RKO (cell line): ENCODE data around the gene KLF7.
A peak's percentile ranks its signal among the peaks of the same experiment; 100 is the strongest.

Experiments
- DNase-seq: peaks from one replicate; pipeline ENCODE4 v3.0.0-alpha.2; 2016; ENCODE audit warnings: low spot score

The KLF7 gene

DNA sequence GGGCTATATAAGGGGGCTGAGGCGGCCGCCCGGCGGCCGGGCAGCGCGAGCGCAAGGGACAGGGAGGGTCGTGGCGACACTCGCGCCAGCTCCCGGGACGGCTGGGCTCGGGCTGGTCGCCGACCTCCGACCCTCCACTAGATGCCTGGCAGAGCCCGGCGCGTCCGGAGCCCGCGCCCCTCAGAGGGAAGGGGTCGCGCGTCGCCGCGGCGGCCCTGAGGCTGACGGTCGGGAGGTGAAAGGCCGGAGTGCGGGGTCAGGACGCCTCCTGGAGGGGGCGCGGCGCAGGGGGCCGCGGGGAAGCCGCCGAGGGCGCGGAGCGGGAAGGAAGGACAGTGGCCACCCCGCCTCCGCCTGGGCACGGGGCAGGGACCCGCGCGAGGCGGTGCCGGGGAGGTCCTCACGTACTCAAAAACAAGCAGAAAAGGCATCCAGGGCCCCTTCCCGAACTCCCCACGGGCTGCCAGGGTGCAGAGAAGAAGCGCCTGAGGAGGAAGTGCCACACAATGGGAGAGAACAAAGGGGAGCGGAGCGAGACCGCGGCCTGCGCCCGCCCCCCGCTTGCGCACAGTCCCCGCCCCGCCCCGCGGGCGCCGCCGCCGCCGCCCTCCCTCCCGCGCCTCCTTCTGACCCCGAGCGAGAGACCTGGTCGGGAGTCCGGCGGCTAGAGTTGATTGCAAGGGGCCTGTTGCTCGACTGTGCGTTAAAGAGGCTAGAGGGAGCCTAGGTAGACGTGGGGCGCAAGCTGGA lies 776 bp upstream of the KLF7 start:
- no peak for DNase-seq

DNA sequence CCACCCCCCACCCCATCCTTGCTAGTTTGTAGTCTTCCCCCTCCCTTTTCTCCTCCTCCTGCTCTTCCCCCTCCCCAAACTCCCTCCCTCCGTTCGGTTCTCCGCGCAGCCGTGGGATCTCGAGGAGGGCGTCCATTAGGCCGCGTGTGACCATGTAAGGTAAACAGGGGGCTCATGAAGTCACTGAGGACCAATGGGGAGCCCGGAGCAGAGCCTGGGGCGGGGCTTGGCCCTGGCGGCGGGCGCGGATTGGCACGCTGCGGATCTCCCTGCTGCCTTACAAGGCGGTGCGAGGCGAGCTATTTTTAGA lies 246 bp upstream of the KLF7 start:
- no peak for DNase-seq

DNA sequence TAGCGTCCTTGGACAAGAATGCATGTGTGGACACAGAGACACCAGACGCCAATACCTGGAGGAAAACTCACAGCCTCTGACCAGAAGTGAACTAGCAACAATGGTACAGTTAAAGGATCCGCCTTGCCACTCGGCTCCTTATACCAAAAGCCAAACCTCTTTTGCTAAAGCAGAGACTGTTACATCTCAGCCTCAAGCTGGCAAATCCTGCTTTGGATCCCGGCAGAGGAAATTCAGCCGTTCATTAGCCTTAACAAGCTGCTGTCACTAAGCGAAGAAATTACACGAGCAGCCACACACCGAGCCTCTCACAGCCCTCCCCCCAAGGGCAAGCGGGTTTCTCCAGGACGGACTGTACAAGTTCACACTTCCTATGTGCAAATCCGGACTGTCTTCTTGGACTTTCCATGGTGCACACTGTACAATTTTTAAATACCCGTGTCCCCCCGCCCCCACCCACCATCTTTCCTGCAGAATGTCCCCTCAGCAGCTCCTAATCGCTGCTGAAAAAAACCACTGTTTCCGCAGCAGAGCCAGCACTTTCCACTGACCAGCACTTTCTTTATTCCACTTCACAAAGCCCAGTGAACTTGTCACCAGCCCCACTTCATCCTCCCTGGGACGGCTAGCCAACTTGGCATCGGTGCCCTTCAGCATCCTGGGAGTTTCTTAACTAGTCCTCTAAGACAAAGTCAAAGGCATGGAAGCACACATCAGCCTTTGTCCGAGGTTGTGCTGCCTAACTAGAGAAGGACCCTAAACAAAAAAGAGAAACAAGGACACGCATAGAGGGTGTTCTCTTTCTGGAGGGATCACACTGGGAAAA lies 1.5 kb downstream of the KLF7 start:
- DNase-seq, result no peak

DNA sequence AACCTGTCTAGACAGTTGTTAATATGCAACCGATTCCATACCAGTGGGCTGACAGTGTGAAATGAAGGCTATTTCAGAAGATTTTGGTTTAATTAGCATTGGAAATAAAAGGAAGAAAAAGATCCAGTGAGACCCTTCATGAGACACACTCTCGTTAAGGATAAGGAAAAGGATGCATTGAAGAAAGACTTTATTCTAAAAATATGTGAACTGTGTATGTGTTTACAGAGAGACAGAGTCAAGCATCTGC lies 2.1 kb downstream of the KLF7 start:
- DNase-seq, result no peak

DNA sequence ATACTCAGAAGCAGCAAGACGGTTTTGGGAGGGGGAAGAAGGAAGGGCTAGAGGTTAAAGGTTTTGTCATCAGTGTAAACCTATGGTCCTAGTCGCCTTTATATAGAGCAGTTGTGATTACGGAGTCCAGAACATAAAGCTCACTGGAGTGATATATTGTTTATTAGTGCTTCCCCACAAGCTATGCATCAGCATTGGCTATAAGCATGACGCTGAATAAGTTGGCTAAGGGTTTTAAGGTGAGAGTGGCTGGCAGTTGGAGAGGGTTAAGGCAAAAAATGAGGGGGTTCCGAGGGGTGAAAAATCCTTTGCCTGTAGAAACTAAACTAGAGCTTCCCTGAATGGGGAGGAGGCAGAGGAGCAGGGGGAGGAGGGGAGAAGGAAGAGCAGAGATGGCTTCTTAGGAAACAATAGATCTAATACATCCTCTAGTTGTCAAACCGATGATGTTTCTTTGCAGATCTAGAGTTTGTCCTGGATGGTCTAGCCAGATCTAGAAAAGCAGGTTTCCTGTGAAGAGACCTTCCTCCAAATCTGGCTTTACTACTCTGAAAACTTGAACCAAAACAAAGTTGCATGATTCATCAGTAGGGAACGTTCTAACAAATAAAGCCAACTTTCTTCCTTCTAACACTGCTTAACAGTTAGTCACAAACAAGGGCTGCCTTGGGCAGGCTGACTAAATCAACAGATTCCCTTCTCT lies 2.5 kb downstream of the KLF7 start:
- DNase-seq, result peak; percentile 21

DNA sequence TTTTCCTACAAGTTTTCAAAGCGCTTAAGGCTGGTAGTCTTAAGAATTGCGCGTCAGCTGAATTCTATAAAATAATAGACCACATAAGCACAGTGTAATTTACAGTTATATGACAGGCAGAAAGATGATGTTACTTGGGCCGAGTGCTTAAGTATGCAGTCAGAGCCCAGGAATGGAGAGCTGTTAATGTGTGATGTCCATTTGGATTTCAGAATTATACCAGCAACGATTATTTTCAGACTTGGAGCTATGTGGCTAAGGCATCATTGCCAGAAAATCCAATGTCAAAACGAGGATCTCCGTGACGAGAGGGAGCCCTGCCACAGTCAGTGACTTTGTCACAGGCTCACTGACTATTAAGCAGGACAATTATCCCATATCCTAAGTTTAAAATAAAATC lies 3.4 kb downstream of the KLF7 start:
- no peak for DNase-seq

DNA sequence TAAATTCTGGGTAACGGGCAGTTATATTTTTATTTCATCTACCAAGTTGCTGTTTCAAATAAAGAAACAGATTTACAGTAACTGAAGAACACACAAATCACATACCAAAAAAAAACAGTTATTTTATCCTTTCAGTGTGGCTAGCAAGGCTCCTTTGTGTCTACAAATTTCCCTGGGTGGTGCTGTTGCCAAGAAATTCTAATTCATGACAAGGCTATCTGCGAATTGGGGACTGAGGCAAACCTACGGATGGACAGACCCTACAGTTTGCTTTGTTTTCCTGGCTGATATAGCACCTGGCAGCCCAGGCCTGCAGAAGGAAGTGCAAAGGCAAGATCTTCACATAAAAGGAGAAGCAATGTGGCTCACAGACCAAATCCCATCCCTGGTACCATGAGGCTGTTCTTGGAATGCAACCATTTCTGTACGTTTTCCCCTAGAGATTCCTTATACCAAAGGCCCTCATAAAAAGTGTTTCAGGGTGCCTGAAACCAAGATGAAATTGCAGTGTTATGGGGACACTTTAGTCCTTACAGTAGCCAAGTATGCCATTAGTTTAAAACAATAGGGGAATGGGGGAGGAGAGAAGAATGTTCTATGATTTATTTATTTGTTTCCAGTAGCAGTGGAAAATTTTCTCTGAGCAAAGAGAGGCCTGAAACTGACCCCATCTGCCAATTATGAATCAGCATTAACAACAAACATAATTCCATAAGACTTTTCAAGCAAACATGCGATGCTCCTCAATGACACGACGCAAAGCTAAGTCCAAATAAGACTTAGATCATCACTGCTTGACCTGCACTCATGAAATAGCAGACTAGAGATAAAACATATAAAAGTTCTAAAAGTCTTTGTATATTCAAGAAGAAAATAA lies 4.3 kb downstream of the KLF7 start:
- no peak for DNase-seq

DNA sequence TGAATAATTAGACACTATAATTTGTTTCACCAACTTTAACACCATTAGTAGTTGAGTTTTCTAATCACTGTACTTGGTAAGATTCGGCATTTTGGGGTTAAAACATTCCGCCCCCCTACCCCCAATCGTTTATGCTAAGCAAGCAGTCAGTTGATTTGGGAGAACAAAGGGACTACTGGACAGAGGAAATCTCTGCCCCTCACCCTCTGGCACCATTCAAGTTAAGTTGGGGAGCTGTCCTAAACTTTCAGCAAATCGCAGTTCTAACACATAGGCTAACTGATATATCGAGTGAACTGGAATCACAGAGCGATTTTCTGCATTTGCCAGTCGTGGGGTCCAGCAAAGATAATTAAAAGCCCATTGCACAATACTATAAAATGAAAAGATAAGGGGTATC lies 5.6 kb downstream of the KLF7 start:
- no peak for DNase-seq

DNA sequence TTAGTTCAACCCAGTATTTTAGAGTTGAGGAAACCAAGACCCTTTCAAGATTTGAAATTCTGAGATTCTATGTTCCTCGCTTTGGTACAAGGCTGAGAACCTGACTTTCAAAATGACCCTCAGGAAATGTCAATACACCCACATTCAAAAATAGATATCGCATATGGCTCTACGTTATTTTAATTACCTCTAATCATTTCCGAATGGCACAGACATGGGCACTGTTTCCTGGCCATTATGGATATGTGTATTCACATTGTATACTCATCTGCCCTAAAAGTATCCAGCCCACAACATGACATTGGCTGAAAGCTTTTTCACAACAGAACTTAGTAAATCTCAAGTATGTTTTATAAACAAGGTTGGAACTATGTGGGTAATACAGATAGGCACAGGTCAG lies 6.7 kb downstream of the KLF7 start:
- no peak for DNase-seq

DNA sequence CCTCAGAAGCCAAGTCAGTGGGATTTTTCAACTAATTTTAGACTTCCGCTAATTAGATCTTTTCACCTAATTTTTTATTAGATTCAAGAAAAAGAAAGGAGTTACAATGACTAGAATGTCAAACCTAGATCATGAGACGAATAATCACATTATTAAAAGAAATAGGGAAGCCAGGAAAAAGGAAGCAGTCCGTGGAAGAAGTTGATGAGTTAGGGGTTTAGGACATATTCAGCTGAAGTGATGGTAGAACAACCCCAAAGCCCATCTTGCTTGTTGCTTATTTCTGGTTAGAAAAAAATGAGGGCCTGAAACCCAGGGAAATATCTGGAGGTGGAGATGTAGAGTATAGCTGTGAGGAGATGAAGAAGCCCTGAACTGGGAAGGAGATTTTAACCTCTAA lies 8.0 kb downstream of the KLF7 start:
- DNase-seq, result no peak

DNA sequence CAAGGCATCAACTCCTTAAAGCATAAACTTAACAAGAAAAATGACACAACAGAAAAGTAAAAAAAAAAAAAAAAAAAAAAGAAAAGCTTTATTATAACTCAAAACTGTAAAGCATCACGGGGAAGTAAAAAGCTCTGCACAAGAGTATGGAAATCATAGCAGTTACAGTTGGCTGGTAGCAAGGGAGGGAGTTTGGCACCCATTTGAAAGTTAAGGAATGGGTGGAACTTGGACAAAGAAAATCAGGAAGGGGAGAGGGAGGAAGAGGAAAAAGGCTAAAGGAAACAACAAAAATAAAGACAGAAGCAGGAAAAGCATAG lies 8.6 kb downstream of the KLF7 start:
- no peak for DNase-seq

DNA sequence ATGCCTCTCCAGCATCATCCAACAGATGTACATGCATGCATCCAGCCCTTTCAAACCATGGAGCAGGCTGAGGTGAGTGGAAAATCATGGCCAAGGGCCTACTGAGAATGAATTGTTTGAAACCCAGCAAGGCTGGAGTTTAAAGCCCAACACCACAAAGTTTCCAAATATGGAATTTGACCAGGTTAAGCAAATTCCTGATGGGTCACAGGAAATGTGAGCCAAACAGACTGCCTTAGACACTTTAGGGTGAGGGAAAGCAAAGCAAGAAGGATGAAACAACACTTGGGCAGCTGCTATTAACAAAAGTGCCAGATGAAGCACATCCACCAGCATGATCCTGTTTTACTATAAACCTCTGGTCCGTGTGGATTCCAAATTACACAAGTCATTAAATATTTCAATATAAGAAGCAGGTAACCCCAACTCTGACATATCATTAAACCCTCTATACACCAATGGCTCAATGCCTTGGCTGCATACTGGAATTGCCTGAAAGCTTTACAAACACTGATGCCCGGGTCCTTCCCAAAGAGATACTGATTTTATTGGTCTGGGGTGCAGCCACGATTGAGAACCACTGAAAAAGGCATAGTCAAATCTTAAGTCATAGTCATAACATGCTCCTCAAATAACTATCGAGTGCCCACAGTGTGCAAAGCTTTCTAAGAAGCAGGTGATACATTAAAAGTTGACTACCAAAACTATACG lies 9.1 kb downstream of the KLF7 start:
- no peak for DNase-seq

DNA sequence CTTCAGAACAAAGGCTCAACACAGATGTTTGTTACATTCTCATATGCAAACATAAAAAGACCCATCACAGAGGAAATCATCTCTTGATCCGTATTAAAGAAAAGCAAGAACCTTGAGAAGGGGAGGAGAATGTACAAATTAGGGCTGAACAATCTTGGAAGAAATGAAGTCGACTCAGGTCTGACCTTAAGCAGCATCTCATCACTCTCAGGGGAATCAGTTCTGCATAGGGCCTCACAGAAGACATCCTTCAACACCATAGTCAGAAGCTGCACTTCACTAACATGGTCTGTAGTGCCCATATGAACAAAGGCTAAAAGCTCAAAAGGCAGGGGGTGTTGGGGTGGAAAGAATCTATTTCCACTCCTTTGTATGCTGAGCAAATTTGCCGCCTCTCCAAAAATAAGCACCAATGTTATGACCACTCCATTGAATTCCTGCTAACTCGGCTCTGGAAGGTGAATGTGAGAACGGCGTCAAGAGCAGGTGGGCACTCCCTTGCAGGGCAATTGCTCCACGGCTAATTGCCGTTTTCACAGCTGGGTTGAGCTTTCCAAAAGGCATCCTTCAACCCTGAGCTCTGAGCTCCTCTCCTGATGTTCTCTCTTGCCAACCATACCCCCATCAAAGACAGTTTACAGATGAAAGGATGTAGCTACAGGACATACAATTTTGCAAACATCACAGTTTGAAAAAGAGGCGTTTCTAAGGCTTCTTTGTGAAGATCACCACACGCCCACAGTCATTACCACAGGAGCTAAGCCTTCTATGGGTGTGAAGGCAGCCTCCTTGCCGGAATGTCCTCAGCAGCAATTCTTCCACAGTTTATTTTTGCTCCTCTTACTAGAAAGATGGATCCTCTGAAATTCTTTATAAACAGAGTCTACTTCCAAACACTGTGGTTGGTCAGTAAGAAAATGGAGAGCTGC lies 10.0 kb downstream of the KLF7 start:
- DNase-seq, result no peak

DNA sequence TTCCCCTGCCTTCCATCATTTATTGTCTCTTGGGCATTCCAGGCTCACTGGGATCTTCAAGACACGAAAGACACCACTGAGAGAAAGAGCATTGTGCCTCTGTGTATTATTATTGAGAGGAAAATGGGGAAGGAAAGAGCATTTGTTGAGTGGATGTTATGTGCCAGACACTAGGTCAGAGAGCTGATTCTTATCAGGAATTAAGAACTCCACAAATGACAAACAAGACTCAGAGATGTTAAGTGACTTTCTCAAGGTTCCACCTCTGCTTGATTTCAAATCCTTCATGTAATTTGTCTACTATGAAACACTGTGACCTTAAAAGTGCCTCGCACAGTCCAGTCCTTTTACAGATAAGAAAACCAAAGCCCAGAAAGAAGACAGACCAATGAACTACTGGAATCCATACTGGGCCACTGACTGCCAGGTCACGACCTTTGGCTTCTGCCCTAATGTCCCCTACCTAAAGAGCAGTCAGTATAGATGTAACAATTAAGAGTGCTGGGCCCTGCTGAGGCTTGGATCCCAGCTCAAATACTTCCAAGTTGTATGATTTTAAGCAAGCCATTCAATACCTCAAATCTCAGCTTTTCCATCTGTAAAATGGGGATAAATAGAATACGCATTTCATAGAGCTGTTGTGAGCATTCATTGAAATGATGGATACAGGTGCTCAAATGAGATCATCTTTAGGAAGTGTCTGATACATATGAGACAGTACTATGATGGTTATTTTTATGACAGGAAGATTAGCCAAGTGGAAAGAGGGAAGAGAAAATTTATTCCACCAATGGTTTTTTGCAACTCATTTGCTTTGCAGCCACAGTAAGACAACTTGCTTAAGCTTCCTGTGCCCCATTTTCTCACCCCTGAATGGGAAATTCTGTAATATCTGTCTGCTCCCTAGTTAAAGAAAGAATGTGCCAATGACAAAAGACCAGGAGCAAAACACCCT lies 10.9 kb downstream of the KLF7 start:
- no peak for DNase-seq

DNA sequence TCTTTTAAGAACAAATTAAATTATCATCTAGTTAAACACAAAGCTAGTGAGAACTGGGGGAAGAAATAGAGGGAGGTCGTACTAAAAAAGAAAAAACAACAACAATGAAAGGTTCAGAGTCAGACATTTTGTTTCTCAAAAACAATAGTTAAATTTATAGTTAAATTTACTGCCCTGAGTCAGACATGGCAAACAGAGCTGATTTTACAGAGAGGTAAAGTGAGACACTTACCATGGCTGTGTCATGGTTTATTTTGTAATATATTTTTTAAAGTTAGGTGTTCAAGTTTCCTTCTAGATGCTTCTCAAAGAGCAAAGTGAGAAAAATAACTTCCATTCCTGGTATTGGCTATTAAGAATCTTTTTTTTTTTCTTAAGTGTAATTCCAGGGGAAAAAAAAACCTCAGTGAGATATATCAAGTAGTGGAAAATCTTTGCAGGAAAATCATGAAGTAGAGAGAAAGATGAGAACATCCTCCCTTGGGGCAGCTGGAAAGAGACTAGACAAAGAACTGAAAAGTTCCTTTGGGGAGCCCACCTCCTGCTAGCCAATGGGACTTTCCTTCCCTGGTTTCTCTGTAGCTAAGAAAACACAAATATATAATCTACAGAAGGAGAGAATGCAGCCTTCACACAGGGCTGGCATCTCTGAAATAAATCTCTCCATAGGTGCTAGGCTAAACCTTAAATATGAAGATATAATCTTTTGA lies 12.3 kb downstream of the KLF7 start:
- no peak for DNase-seq

DNA sequence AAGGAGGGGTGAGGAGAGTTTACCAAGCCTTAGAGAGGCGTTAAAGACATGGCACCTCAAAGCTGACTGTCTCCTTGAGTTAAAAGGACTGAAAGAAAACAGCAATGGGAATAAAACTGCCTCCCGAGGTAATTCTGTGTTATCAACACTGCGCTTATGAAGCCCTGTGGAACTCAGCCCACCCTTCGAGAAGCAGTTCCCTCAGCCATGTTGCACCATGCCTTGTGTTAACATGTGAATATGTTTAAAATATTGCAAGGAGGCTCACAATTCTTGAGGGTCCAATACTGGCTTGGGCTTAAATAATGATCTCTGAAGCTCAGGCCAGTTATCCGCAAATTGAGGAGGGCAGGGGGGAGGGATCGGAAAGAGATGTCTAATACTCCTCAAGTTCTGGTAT lies 14.7 kb downstream of the KLF7 start:
- DNase-seq, result no peak

DNA sequence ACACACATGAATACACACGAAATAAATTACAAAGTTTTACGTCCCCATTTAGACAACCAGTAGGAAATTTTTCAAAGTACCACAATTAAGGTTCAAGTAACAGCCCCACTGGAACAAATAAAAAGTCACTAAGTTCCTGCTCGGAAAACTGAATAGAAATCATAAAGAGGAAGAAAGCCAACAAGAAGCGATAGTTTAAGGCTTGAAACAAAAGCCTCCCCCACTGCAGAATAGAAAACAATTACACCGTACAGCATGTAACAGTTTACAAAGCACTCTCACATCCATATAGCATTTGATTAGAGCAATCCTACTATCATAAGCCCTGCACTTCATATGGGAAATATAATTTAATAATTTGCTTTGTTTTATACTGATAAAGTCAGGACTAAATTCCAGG lies 15.5 kb downstream of the KLF7 start:
- DNase-seq, result no peak

DNA sequence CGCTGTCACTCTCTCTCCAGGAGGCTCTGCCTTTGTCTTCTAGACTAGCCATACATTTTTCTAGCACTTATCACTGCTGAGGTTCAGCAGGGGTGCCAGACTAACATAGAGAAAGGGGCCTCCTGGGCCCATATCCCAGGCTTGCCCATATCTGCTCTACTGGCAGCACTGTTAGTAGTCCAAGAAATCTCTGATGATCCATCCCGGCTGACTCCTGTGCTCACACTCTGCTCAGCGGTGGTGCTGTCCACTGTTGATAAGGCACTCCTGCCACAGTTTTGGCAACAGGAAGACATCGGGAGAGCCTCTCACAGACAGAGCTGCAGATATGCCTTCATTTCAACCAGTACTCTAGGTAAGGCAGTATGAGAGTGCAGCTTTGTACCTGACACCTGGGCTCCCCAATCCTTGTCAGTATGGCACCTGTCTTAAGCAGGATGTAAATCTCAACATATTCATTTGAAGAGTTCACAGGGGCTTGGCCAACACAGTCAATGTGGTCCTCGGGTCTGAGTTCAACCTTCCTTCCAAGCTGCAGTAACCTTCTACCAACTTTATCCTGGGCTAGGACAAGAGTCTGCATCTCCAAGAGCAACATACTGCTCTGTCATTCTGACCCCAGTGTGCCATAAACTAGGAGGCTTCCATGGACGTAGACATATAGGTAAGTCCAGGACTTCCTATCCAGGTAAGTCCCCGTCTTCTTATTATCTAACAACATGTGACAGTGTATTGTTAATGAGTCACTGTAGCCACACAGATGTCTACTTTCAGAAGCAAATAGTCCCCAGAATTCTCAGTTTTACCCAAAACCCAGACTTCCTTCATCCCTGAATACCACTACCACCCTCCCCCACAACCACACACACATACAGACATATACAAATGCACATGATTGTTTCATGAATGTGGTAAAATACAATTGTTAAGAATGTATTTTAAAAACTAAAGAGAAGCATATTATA lies 16.2 kb downstream of the KLF7 start:
- no peak for DNase-seq
